HepG2 (cell line): ENCODE measurements around the gene PRR14. TPM values are rescaled to one million over a fixed set of nuclear protein-coding genes. Genes with fewer than 3 reads are reported as not detected.
A peak's percentile ranks its signal among the peaks of the same experiment; 100 is the strongest.

ENCODE experiments used
- KMT2B ChIP-seq: IDR thresholded peaks from 2 replicates; pipeline ENCODE4 v1.6.1; 2016; ENCODE audit warnings: missing genetic modification reagents, missing compliant biosample characterization
- LCORL ChIP-seq, 2 experiments: fragments of 450-650 bp in 1 of 2; sonication (generic) in 1 of 2; formaldehyde crosslinking in 1 of 2; IDR thresholded peaks; 2 replicates each; pipeline versions ENCODE4 v1.5.0 to v1.6.1; 2017 to 2020; ENCODE audit warnings: antibody characterized with exemption in 1 of 2, missing genetic modification reagents in 1 of 2
- RBM22 ChIP-seq: fragments of 200-400 bp; formaldehyde crosslinking; optimal IDR thresholded peaks from 2 replicates; pipeline ENCODE3; 2017; ENCODE audit warnings: mild to moderate bottlenecking, low read length, moderate library complexity
- ZNF547 ChIP-seq: sonication (generic); formaldehyde crosslinking; IDR thresholded peaks from 2 replicates; pipeline ENCODE4 v1.5.1; 2020; ENCODE audit warnings: mild to moderate bottlenecking, missing genetic modification reagents
- ZNF678 ChIP-seq: sonication (generic); formaldehyde crosslinking; IDR thresholded peaks from 2 replicates; pipeline ENCODE4 v1.4.0; 2020; ENCODE audit warnings: mild to moderate bottlenecking, missing genetic modification reagents
- ZNF749 ChIP-seq: sonication (generic); formaldehyde crosslinking; IDR thresholded peaks from 2 replicates; pipeline ENCODE4 v1.8.0; 2022; ENCODE audit warnings: mild to moderate bottlenecking, missing genetic modification reagents, moderate library complexity, borderline replicate concordance
- ZNF773 ChIP-seq: sonication (generic); formaldehyde crosslinking; IDR thresholded peaks from 2 replicates; pipeline ENCODE4 v1.4.0; 2020; ENCODE audit warnings: missing genetic modification reagents, borderline replicate concordance
- ZSCAN12 ChIP-seq: sonication (generic); formaldehyde crosslinking; IDR thresholded peaks from 2 replicates; pipeline ENCODE4 v1.9.0; 2021; ENCODE audit warnings: mild to moderate bottlenecking, missing genetic modification reagents
- polyA plus RNA-seq, 8 experiments: library from polyadenylated mRNA; depleted of rRNA in 3 of 8; stranded (reverse) in 7 of 8; unstranded in 1 of 8; fragments of >200 nt; fragmentation: Illumina TruSeq in 4 of 8; extraction: Trizol in 4 of 8; gene quantifications; 2 replicates each; pipeline versions ENCODE4 v1.2.1 to v1.2.3, GENCODE V29; 2011 to 2016; ENCODE audit warnings: low read depth in 4 of 8, missing spikeins in 1 of 8, mixed read lengths in 1 of 8; ENCODE audit not compliant: insufficient read depth in 1 of 8
- total RNA-seq, 5 experiments: library from RNA; depleted of rRNA; stranded (reverse); fragments of >200 nt; fragmentation: Illumina TruSeq; extraction: Trizol; gene quantifications; 2 replicates each; pipeline ENCODE4 v1.2.3, GENCODE V29; 2016; ENCODE audit warnings: low read depth in 1 of 5
- TF ChIP-seq, protein P1 (sequence below): IDR thresholded peaks from 2 replicates; pipeline ENCODE4 v1.6.1; 2016
- TF ChIP-seq, protein P2 (sequence below): sonication (generic); formaldehyde crosslinking; IDR thresholded peaks from 2 replicates; pipeline ENCODE4 v1.4.0; 2020; ENCODE audit warnings: mild to moderate bottlenecking, missing genetic modification reagents
- TF ChIP-seq, protein P3 (sequence below): sonication (generic); formaldehyde crosslinking; IDR thresholded peaks from 2 replicates; pipeline ENCODE4 v1.5.0; 2020; ENCODE audit warnings: missing genetic modification reagents, mild to moderate bottlenecking, borderline replicate concordance
- TF ChIP-seq, protein P4 (sequence below): sonication (generic); formaldehyde crosslinking; IDR thresholded peaks from 2 replicates; pipeline ENCODE4 v1.4.0; 2020; ENCODE audit warnings: missing genetic modification reagents, borderline replicate concordance

The PRR14 gene
- total and polyA plus RNA-seq, 2 of the 13 experiments (the other 11 are each of a cell fraction or from before 2014, with no cell fraction given) = 8.4 to 11.0 TPM

DNA sequence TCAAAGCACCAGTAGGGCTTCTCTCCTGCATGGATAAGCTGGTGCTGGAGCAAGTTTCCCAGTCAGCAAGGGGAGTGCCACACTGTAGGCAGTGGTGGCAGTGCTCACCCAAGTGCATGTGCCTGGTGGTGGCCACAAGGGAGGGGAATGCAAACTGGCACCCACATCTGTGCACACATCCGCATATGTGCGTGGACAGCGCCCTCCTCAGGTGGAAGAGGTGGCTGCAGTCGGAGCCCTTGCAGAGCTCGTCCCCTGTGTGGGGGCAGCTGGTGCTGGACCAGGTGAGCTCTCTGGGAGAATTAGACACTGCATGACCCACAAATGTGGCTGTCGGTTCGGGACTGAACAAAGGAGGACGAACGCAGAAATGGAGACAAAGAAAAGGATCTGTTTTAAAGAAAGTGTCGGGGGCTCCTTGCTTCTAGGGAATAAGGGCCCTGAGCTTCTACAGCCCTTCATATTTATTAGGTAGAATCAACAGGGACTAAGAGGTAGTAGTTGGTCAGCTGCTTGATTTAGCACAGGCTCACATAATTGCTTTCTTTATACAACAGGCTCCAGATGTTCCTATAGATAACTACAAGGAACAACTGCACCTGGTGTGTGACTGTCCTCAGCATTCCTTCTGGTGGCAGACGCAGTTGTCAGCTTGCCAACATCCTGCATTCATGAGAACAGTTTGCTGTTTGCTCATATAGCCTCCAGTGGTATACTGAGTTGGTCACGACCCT lies 35.2 kb upstream of the PRR14 start (continued):
- no peak for TF ChIP-seq RBM22
- TF ChIP-seq ZNF773 (CRISPR knock-in tag) = no peak
- TF ChIP-seq ZNF749 (CRISPR knock-in tag) = no peak
- TF ChIP-seq, protein P1, sequence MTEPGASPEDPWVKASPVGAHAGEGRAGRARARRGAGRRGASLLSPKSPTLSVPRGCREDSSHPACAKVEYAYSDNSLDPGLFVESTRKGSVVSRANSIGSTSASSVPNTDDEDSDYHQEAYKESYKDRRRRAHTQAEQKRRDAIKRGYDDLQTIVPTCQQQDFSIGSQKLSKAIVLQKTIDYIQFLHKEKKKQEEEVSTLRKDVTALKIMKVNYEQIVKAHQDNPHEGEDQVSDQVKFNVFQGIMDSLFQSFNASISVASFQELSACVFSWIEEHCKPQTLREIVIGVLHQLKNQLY (CRISPR knock-in tag) = 0 out of 2 replicates have a peak, but pooled peaks have one; percentile 50
- TF ChIP-seq ZSCAN12 = no peak
- TF ChIP-seq, protein P2, sequence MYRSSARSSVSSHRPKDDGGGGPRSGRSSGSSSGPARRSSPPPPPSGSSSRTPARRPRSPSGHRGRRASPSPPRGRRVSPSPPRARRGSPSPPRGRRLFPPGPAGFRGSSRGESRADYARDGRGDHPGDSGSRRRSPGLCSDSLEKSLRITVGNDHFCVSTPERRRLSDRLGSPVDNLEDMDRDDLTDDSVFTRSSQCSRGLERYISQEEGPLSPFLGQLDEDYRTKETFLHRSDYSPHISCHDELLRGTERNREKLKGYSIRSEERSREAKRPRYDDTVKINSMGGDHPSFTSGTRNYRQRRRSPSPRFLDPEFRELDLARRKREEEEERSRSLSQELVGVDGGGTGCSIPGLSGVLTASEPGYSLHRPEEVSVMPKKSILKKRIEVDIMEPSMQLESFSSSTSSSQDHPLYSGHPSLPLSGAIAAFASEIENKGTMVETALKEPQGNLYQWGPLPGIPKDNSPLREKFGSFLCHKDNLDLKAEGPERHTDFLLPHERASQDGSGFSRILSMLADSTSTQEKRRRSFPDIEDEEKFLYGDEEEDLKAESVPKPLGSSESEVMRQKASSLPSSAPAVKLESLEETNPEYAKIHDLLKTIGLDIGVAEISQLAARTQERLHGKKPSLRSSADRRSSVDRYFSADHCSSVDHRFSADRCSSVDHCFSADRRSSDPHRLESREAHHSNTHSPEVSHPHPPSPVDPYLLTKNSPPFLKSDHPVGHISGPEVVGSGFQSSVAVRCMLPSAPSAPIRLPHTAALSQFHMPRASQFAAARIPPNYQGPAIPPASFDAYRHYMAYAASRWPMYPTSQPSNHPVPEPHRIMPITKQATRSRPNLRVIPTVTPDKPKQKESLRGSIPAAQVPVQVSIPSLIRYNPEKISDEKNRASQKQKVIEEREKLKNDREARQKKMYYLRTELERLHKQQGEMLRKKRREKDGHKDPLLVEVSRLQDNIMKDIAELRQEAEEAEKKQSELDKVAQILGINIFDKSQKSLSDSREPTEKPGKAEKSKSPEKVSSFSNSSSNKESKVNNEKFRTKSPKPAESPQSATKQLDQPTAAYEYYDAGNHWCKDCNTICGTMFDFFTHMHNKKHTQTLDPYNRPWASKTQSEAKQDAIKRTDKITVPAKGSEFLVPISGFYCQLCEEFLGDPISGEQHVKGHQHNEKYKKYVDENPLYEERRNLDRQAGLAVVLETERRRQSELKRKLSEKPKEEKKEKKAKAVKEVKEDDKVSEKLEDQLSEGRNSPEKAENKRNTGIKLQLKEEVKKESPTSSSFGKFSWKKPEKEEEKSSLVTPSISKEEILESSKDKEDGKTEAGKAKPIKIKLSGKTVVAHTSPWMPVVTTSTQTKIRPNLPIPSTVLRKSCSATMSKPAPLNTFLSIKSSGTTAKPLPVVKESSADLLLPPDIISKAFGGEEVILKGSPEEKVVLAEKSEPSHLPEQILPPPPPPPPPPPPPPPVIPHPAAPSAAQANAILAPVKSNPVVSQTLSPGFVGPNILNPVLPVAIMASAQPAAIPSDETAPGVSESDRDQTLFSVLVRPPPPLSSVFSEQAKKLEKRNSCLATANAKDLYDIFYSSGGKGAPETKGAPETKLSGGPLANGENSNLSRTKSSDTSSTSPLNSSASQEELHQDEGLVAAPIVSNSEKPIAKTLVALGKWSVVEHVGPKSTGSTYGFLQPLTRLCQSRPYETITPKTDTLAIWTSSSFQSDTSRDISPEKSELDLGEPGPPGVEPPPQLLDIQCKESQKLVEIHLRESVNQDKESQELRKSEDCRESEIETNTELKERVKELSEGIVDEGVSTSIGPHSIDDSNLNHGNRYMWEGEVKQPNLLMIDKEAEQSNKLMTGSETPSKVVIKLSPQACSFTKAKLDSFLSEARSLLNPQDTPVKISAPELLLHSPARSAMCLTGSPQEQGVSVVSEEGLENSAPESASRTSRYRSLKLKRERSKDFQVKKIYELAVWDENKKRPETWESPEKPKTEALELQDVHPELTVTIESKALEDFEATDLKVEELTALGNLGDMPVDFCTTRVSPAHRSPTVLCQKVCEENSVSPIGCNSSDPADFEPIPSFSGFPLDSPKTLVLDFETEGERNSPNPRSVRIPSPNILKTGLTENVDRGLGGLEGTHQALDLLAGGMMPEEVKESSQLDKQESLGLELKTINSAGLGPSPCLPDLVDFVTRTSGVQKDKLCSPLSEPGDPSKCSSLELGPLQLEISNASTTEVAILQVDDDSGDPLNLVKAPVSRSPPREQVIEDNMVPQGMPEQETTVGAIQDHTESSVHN (CRISPR knock-in tag) = peak; percentile 53; the same call in 1 of the 2 replicates
- TF ChIP-seq, protein P3, sequence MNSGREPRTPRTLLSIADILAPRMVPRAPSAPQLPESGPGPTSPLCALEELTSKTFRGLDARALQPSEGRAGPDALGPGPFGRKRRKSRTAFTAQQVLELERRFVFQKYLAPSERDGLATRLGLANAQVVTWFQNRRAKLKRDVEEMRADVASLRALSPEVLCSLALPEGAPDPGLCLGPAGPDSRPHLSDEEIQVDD (CRISPR knock-in tag) = 0 out of 2 replicates have a peak, but pooled peaks have one; percentile 49
- no peak for TF ChIP-seq ZNF547 (CRISPR knock-in tag)
- peak; percentile 58; the same call in 1 of the 2 replicates for TF ChIP-seq KMT2B (CRISPR knock-in tag)
- TF ChIP-seq LCORL (IDR thresholded peaks at IDR 0.05) = no peak
- 0 out of 2 replicates have a peak, but pooled peaks have one; percentile 23 for TF ChIP-seq LCORL (CRISPR knock-in tag; IDR thresholded peaks at IDR 0.05)
- TF ChIP-seq, protein P4, sequence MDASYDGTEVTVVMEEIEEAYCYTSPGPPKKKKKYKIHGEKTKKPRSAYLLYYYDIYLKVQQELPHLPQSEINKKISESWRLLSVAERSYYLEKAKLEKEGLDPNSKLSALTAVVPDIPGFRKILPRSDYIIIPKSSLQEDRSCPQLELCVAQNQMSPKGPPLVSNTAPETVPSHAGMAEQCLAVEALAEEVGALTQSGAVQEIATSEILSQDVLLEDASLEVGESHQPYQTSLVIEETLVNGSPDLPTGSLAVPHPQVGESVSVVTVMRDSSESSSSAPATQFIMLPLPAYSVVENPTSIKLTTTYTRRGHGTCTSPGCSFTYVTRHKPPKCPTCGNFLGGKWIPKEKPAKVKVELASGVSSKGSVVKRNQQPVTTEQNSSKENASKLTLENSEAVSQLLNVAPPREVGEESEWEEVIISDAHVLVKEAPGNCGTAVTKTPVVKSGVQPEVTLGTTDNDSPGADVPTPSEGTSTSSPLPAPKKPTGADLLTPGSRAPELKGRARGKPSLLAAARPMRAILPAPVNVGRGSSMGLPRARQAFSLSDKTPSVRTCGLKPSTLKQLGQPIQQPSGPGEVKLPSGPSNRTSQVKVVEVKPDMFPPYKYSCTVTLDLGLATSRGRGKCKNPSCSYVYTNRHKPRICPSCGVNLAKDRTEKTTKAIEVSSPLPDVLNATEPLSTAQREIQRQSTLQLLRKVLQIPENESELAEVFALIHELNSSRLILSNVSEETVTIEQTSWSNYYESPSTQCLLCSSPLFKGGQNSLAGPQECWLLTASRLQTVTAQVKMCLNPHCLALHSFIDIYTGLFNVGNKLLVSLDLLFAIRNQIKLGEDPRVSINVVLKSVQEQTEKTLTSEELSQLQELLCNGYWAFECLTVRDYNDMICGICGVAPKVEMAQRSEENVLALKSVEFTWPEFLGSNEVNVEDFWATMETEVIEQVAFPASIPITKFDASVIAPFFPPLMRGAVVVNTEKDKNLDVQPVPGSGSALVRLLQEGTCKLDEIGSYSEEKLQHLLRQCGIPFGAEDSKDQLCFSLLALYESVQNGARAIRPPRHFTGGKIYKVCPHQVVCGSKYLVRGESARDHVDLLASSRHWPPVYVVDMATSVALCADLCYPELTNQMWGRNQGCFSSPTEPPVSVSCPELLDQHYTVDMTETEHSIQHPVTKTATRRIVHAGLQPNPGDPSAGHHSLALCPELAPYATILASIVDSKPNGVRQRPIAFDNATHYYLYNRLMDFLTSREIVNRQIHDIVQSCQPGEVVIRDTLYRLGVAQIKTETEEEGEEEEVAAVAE (CRISPR knock-in tag) = 0 out of 2 replicates have a peak, but pooled peaks have one; percentile 41
- no peak for TF ChIP-seq ZNF678
